KOPT-K1 (cell line): ENCODE data around the gene DCXR.
A peak's percentile ranks its signal among the peaks of the same experiment; 100 is the strongest.

Experiments
- H3K27ac ChIP-seq: fragments of 200-600 bp; sonication (generic); 2 replicates; pipeline ENCODE4 v1.5.1; 2016; ENCODE audit warnings: antibody characterized with exemption, mild to moderate bottlenecking, low read depth, low read length; ENCODE audit not compliant: poor library complexity, severe bottlenecking
- H3K36me3 ChIP-seq: fragments of 200-600 bp; sonication (generic); 2 replicates; pipeline ENCODE4 v1.5.1; 2017; ENCODE audit warnings: antibody characterized with exemption, mild to moderate bottlenecking, low read length, moderate library complexity; ENCODE audit not compliant: insufficient read depth
- H3K9me3 ChIP-seq: fragments of 200-600 bp; sonication (generic); 2 replicates; pipeline ENCODE4 v1.5.1; 2017; ENCODE audit warnings: antibody characterized with exemption, low read length, mild to moderate bottlenecking; ENCODE audit not compliant: insufficient read depth, poor library complexity, severe bottlenecking

DCXR gene

DNA sequence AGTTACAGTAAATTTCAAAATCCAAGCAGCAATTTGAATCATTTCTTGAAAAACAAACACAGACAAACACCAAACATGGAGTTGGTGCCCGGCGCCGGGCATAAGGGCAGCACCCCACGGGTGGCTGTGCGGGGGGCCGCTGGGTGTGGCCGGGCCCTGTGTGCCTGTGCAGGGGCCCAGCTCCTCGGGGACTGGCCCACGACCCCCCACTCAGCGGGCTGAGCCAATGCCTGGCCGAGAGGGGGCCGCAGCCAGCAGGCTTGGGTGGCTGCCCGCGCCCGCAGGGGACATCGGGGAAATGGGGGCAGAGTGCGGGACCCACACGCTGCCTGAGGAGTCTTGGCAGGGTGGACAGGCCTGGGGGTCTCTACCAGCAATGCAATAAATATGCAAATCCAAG, 40.9 kb upstream of the DCXR start:
- no peaks in the 10 kb centered on the region for H3K9me3 ChIP-seq
- peaks cover 68% of the 10 kb centered on the region for H3K36me3 ChIP-seq
- no peak overlapping the region for H3K27ac ChIP-seq

DNA sequence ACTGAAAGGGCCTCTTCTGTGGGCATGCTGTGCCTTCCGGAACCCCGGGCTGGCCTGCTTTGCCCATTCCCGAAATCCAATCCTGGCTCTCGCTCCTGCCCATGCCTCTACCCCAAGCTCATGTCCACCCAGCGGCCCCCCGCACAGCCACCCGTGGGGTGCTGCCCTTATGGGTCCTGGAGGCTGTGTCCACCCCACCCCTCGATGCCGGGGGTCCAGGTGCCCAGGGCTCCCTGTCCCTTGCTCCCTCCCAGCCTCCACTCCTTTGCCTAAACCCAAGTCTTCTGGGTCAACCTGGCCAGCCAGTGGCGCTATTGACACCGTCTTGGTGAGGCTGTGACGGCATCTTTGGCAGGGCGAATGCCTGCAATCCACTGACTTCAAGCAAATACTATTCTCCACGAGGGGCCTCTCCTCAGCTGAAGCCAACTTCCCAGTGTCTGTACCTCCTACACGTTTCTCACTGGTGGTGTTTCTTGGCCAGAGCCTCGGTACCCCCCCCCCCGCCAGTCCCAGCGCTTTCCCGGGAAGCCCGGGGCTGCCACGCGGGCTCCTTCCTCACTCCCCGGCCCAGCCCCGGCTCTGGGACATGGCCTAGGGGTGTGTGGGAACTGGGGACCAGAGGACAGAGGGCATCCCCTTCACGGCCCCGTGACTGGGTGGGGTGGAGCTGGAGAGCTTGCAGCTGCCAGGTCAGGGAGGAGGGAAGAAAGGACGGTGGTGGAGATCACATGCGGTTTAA, 40.3 kb upstream of the DCXR start:
- Histone ChIP-seq H3K27ac (no peak overlapping the region), H3K36me3 (peaks cover 61% of the 10 kb centered on the region), H3K9me3 (no peaks in the 10 kb centered on the region)

DNA sequence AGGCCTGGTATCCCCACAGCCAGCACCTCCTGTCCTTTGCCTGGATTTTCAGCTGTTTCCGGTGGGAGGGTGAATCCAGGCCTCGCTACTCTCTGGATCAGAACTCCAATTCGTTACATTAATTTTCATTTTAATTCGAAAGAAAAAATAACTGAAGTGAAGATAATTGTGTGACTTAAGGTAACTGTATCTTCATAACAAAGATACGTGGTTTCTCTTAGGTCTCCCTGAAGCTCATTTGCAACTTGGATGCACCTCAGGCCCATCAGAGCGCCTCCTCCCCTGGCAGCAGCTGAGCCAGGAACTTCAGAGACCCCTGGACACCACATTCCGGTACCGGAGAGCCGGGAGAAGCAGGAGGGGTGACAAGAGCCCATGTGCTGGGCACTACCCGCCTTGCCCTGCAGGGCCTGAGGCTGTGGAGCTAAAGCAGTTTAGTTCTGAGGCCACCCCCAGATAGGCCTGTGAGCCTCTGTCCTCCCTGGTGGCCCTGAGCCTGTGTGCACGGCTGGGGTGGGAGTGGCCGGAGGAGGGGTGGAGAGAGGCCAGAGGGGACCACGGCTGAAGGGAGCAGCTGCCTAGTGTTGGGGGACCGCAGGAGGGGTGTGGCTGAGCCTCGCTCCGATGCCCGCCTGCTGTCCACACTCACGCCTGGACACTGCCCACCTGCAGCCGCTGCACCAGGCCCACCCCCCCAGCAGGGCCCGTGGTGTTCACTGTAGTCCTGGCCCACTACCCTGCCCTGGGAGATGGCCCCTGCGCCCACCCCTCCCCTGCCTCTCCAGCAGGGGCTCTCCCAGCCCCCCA, 39.5 kb upstream of the DCXR start:
- Histone ChIP-seq H3K27ac (no peak overlapping the region), H3K9me3 (no peaks in the 10 kb centered on the region), H3K36me3 (peaks cover 53% of the 10 kb centered on the region)

- peaks cover 45% of the 10 kb centered on the region for H3K36me3 ChIP-seq
- H3K27ac ChIP-seq: no peak overlapping the region
Measured at GRCh38 chr17:82076018-82076784, 38.7 kb upstream of the DCXR start.

DNA sequence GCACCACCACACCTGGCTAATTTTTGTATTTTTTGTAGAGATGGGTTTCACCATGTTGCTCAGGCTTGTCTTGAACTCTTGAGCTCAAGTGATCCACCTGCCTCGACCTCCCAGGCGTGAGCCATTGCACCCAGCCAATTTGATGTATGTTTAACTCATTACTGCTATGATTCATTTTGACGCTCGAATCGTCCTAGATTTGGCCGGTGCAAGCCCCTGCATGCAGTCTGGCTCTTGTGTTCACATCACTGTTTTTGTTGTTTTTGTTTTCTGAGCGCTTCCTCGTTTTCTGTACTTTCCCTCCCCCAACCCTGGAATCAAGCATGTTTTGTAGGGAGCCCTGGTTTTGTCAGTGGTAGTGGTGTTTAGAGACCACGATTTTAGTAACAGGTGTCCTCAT, 35.9 kb upstream of the DCXR start:
- peaks cover 19% of the 10 kb centered on the region for H3K36me3 ChIP-seq

More at GRCh38 chr17:82076018-82076784, 38.7 kb upstream of the DCXR start:
- no peaks in the 10 kb centered on the region for H3K9me3 ChIP-seq

GRCh38 chr17:82072827-82073226, 35.3 kb upstream of the DCXR start:
- H3K36me3 ChIP-seq: peaks cover 13% of the 10 kb centered on the region
- no peak overlapping the region for H3K27ac ChIP-seq
- no peaks in the 10 kb centered on the region for H3K9me3 ChIP-seq

More for the DNA sequence above, 35.9 kb upstream of the DCXR start:
- Histone ChIP-seq H3K9me3 (no peaks in the 10 kb centered on the region), H3K27ac (no peak overlapping the region)

- H3K27ac ChIP-seq: no peak overlapping the region
- no peaks in the 10 kb centered on the region for H3K9me3 ChIP-seq
- no peaks in the 10 kb centered on the region for H3K36me3 ChIP-seq
Measured at GRCh38 chr17:82070611-82071010, 33.1 kb upstream of the DCXR start.

GRCh38 chr17:82065638-82066303, 28.3 kb upstream of the DCXR start, which contains the start of gene DUS1L:
DUS1L (minus strand) TSS chr17:82065804; CDS start chr17:82065059, 745 bp downstream.
- Histone ChIP-seq H3K36me3 (peaks cover 36% of the 10 kb centered on the region), H3K27ac (peak within 1 kb of the TSS; percentile 72)

DNA sequence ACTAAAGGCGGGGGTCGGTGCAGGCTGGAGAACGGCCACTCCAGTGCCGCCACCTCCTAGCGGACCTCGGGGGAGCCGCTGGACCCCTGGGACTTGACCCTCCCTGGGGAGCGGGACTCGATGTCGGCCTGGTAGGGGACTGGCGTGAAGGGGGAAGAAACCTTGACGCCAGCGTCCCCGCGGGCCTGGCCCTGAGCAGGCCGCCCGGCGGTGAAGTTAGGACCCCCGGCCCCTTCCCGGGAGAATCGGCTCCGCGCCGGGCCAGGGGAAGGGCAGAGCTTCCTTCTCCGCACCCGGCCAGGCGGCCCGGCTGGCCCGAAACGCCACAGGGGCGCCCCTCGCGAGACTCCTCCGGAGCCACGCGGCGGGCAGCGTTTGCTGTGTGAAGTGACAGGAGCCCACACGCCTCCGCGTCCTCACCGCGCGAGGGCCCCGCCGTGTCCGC, 27.7 kb upstream of the DCXR start:
- peaks cover 41% of the 10 kb centered on the region for H3K36me3 ChIP-seq
- H3K9me3 ChIP-seq: no peaks in the 10 kb centered on the region
- H3K27ac ChIP-seq: peak overlapping the region; percentile 72

More at GRCh38 chr17:82065638-82066303, 28.3 kb upstream of the DCXR start, which contains the start of gene DUS1L:
- no peaks in the 10 kb centered on the region for H3K9me3 ChIP-seq

DNA sequence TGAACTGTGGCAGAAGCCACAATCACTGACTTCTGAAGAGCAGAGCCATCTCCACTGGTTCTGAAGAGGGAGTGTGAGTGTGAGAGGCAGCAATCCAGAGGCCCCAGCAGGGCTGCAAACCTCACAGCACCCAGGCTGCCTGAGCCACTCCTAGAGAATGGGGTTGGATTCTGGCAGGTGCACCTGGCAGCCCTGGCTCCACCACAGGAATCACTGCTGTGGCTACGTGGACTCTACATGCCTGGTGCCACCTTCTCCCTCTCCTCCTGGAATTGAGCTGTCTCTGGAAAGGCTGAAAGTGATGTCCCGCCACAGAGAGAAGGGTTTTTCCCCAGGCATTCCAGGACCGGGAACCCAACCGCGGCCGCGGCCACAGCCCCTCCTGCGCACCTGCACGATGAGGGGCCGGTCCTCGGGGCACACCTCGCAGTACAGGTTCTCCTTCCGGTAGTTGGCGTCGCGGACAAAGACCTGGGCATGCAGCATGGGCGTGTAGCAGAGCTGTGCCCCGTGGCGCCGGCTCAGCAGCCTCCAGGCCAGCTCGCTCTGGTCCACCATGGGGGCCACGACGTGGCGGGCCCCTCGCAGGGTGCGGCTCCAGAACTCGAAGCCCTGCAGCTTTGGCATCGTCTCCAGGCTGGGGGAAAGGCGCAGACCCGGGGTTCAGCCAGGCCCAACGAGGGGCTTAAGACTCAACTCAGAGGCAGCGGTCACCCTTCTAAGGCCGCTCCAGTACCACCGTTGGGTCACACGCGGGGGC, 27.1 kb upstream of the DCXR start:
- Histone ChIP-seq H3K36me3 (peaks cover 47% of the 10 kb centered on the region), H3K27ac (peak overlapping the region; percentile 72)

DNA sequence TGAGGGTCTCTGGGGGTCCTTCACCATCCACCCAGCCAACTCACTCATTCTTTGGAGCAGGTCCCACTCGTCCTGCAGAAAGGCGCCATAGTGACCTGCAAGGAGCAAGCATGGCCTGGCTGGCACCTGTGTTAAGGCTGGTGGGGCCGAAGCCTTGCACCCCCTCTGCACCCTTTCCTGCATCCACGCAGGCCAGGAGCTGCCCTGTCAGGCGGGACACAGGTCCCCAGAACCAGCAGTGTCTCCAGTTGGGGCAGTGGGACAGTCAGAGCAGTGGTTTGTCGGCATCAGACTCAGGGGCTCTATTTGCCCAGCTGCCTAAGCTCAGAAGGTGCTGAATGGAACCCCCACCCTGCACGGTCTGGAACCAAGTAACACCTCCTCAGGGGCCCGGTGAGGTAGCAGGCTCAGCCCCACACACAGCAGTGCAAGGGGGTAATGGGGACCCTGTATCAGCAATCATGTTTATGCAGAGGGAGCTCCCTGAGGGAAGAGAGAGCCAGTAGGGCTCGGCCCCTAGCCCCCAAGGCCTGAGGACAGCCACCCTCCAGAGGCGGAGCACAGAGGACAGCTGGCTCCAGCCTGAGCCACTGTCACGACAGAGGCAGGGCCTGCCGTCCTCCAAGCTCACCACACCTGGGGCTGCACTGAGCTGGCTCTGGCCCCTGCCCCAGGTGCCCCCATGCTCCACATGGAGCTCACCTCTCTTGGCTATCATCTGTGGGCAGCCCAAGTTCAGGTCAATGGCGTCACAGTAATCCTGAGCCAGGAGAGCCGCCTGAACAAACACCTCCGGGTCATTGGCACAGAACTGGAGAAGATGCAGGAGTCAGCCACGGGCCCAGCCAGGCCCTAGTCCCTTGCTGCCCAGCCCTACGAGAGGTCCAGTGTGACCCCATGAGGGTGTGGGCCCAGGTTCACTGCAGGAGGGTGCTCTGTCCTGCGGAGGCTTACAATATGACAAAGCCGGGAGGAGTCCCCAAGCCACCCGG, 26.2 kb upstream of the DCXR start:
- H3K9me3 ChIP-seq: no peaks in the 10 kb centered on the region
- peaks cover 56% of the 10 kb centered on the region for H3K36me3 ChIP-seq
- no peak overlapping the region for H3K27ac ChIP-seq

More for the DNA sequence above, 27.1 kb upstream of the DCXR start:
- H3K9me3 ChIP-seq: no peaks in the 10 kb centered on the region

DNA sequence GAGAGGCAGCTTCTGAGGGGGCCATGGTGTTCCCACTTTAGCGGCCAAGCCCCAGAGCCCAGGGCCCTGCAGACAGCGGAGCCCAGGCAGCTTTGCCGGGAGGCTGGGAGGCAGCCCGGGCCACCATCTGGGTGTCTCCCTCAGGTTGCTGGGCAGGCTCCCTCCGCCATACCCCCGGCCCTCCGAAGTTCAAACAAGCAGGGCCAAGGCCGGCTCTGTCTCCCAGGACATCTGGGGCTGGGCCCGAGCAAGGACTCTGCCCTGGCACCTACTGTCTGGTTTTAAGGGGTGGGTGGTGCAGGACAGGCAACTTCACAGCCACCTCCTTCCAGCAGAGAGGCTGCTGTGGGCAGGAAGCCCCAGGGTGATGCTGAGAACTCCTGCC, 25.5 kb upstream of the DCXR start:
- no peak overlapping the region for H3K27ac ChIP-seq
- H3K36me3 ChIP-seq: peaks cover 63% of the 10 kb centered on the region
- H3K9me3 ChIP-seq: no peaks in the 10 kb centered on the region
